HG03575 (cell line): ENCODE data around the gene DDIAS.

Experiments used
- ATAC-seq: cut with Tn5 transposase; IDR thresholded peaks from one replicate; pipeline ENCODE4 v1.9.1; 2021; ENCODE audit not compliant: unreplicated experiment, insufficient number of reproducible peaks, low FRiP score; ENCODE audit errors: extremely low read depth

Gene DDIAS

DNA sequence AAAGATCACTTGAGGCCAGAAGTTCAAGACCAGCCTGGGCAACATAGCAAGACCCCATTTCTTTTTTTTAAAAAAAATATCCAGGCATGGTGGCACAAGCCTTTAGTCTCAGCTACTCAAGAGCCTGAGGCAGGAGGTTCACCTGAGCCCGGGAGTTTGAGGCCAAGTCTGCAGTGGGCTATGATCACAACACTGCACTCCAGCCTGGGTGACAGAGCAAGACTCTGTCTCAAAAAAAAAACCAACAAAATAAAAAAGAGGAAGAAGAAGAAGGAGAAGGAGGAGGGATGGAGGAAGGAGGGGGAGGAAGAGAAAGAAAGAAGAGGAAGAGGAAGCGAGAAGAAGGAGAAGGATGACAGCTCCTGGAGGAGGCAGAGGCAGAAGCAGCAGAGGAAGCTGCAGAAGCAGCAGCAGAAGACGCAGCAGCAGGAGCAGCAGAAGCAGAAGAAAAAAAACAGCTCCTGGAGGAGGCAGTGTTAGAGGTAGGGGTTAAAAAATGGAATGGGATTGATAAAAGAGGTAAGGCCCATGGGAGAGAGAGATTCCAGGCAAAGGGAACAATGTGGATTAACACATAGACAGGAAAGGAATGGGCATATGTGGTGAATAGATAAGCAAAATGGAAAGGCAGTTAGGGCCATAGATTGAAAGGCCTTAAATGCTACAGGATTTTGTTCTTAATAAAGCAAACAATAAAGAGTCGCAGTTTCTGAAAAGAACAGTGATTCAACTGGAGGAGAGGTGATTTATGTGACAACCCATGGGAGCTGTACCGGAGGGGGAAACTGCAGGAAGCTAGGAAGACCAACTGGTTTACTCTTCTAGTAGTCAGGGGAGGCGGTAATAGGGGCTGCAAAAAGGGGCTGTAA lies 12.2 kb upstream of the DDIAS start:
- ATAC-seq = no peak

DNA sequence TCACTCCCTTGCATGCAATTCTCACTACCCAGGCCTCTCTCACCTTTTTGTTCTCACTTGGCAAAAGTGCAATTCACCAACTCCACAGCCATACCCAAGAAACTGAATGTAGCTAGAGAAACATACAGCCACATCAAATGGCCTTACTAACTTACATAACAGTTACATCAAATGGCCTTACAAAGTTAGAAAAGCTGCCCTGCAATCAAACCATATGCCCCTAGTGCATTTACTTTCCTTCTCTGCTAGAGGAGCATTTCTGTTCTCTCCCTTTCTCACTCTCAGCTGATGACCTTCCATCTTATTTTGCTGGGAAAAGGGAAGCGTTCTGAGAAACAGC lies 11.6 kb upstream of the DDIAS start:
- ATAC-seq = no peak

GRCh38 chr11:82890936-82891335 lies 10.6 kb upstream of the DDIAS start:
- no peak for ATAC-seq

DNA sequence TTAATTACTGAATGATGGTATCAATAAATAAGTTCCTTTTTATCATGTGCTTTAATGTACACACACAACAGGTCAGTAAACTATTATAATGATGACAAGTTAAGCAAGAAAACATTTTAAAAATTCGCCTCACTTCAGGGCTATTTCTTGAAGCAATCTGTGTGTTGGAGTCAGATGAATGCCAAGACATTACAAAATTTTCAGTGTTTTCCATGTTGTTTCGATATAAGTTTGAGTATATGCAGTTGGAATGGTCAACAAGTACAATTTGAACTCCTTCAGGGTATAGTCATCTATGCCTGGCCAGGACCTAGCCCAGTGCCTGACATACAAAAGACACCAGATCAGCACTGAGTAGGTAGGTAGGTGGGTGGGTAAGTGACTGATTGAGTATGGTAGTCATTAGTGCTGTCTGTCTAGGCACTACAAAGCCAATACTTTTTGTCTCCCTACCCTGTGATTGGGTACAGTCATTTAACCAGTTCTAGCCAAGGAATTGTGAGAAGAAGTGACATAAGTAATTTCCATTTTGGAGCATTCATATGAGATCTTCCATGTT lies 8.8 kb upstream of the DDIAS start:
- no peak for ATAC-seq

- ATAC-seq = no peak
These were observed 6.0 kb upstream of the DDIAS start for GRCh38 chr11:82895437-82896091.

GRCh38 chr11:82896183-82896582 lies 5.4 kb upstream of the DDIAS start:
- ATAC-seq = no peak

DNA sequence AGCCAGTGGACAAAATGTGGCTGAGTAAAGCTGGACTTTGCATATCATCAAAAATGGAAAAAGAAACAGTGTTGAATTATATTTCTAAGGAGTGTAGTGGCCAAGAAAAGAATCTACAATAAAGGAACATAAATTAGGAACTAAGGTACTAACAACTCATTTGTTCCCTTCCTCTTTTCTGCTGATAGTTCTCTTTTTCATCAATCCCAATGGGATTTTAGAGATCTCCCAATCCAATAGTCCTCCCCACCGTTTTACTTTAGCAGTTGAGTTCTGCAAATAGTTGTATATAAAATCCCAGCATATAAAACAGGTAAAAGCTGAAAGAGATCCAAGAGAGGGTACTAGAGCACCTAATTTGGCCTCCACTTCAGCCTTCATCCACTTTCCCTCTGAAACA lies 3.3 kb upstream of the DDIAS start:
- ATAC-seq = no peak

DNA sequence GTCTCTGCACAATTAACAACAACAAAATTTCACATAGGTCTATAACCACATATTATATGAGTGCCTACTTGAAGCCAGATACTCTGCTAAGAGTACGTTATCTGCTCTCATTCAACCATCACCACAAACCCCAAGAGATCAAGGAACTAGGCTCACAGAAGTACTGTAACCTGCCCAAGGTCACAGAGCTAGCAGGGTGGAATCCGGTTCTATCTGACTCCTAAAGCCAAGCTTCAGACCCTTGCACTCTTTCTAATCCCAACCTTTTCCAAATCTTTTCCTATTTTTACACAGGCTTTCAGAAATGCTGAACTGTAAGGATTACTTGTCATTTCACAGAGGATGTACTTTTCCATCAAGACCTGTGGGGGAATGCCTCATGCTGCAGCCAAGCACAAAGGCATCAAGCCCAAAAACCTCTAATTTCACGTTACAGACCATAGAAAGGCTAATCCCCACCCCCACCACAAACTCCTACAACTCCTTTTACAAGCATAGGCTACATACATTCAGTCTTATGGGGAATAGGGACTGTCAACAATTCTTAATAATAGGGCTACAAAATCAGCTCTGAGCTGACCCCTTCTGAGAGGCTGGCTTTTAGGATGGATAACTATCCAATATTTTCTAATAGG lies 2.2 kb upstream of the DDIAS start:
- ATAC-seq = no peak

GRCh38 chr11:82899957-82900276 lies 1.6 kb upstream of the DDIAS start:
- ATAC-seq = no peak

- ATAC-seq = peak; percentile 65
These were observed 1.0 kb upstream of the DDIAS start, which contains the start of gene PRCP for GRCh38 chr11:82900277-82901164. Gene PRCP (minus strand): TSS chr11:82900430. CDS start chr11:82900402, 28 bp downstream.

DNA sequence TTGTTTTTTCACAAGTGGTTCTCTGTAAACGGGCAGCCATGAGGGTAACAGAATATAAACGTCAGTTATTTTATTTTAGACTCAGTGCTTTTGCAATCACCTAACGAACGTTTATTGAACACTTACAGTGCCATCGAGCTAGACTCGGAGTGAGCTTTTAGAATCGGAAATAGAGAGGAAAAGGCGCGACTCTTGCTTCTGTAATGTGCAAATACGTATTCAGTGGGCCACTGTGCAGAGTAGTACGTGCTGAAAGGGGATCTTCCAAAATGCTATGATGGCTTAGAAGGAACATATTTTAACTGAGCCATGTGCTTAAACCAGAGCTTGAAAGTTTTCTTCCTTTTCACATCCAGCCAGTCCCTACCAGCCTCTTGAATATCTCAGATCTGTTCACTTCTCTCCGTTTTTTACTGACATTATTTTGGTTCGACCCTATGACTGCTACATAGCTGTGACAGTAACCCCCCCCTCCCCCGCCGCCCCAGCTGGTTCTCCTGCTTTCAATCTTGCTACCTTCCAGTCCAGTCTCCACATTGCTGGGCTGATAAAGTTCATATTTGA lies 468 bp downstream of the DDIAS start:
- no peak for ATAC-seq

DNA sequence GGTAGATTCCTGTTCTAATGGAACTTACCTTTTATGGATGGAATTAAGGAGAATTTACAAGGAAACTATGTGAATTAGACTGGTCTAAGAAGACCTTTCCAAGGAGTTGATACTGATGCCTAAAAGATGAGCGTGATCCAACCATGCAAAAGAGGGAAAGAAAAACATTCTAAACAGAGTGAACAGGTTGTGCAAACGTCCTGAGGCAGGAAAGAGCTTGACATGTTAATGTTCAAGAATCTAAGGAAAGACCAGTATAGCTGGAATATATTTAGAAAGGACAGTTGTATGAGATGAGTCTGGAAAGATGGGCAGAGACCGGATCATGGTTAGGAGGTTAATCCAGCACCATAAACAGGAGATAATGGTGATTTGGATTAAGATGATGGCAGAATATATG lies 1.3 kb downstream of the DDIAS start:
- no peak for ATAC-seq

- ATAC-seq = no peak
These were observed 2.5 kb downstream of the DDIAS start for GRCh38 chr11:82903843-82904586.

DNA sequence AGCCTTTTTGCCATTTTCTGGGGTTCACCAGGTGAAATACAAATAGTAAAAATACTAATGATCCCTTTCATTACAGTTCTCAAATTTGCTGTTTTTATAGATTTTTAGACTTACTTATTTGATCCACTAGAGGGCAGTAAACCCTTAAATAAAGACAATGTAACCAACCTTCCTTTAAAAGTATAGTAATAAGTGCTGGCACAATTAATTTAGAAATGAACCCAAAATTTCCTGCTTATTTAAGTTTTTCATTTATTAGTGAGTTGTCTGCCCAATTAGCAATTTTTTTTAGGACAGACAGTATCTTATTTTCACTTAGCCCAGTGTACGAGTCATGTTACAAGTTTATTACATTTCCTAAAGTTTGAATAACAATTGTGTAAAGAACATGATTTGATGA lies 4.7 kb downstream of the DDIAS start:
- no peak for ATAC-seq

DNA sequence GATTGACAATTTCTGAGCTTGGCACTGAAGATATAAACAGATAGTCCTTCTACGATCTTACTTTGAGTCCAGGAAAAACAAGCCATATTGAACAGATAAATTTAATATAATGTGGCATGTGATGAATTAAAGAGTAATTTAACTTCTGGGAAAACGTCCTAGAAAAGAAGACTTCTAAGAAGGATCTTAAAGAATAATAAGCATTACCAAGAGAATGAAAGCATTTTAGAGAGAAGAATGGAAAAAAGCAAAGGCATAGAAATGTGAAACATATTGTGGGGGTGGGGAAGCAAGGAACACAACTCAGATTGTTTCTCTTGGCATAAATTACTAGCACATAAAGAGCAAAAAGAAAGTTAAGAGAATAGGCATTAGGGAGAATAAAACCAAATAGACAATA lies 5.4 kb downstream of the DDIAS start:
- ATAC-seq = no peak

DNA sequence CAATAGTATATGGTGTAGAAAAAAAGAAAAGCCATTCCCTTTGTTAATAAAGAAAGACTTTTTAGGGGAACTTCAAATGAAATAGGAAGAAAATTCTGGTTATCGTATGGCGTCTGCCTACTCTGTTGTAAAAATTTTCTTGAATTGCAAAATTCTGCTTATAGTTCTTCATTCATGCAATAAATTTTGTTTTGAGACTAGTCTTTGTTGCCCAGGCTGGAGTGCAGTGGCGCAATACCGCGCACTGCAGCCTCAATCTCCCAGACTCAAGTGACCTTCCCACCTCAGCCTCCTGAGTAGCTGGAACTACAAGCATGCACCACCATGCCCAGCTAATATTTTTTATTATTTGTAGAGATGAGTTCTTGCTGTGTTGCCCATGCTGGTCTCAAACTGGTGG lies 5.8 kb downstream of the DDIAS start:
- ATAC-seq = no peak

DNA sequence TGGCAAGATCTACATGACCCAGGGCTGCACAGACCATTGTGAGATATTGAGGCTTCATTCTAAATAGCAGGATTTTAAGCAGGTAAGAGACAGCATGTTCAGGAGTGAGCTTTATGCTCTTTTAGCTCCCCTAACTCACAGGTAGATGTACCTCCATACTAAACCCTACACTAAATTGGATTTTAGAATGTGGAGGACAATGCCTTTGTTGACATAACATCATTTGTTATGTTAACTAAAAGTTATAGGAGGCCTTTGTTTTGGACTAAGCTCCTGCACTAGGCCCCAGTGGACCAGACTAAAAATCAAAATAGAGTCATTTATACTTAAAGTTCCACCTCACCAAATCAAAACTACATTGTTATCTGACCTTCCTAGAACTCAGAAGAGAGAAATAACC lies 6.8 kb downstream of the DDIAS start:
- no peak for ATAC-seq

- ATAC-seq = no peak
These were observed 7.6 kb downstream of the DDIAS start for GRCh38 chr11:82909015-82909640.
